Small intestine (tissue), 7 donors: ENCODE measurements around the gene HACD3. TPM values are rescaled to one million over a fixed set of nuclear protein-coding genes. Genes with fewer than 3 reads are reported as not detected.

Experiments used
- DNase-seq, 2 donors: peaks; one replicate each; pipeline versions ENCODE4 v3.0.0 to v3.0.0-alpha.2; 2013
- FAIRE-seq: peaks from 2 replicates; lab custom pipeline; 2012; peaks lifted over from hg19 to GRCh38; lab: Jason Lieb, UNC
- H3K27ac ChIP-seq, 3 donors: one replicate each; pipeline ENCODE4 v1.5.1; 2013; ENCODE audit warnings: low read length in 2 of 3, mild to moderate bottlenecking in 2 of 3, control low read depth in 1 of 3, inconsistent platforms in 1 of 3, low read depth in 1 of 3, moderate library complexity in 1 of 3
- H3K27me3 ChIP-seq, 3 donors: one replicate each; pipeline ENCODE4 v1.6.1; 2013; ENCODE audit warnings: low read length in 3 of 3, inconsistent platforms in 1 of 3; ENCODE audit not compliant: control insufficient read depth in 3 of 3, insufficient read depth in 3 of 3
- H3K36me3 ChIP-seq, 3 donors: one replicate each; pipeline ENCODE4 v1.6.1; 2013; ENCODE audit warnings: low read length in 3 of 3, inconsistent platforms in 1 of 3, low read depth in 1 of 3, mild to moderate bottlenecking in 1 of 3, moderate library complexity in 1 of 3; ENCODE audit not compliant: control insufficient read depth in 3 of 3, insufficient read depth in 2 of 3
- H3K4me1 ChIP-seq, 3 donors: one replicate each; pipeline ENCODE4 v1.6.1; 2013; ENCODE audit warnings: low read length in 2 of 3, inconsistent platforms in 1 of 3, low read depth in 1 of 3, mild to moderate bottlenecking in 1 of 3, moderate library complexity in 1 of 3; ENCODE audit not compliant: control insufficient read depth in 3 of 3, insufficient read depth in 2 of 3
- H3K4me3 ChIP-seq, 3 donors: one replicate each; pipeline ENCODE4 v1.5.1; 2013; ENCODE audit warnings: low read length in 3 of 3, control low read depth in 1 of 3, inconsistent platforms in 1 of 3, low read depth in 1 of 3, mild to moderate bottlenecking in 1 of 3, moderate library complexity in 1 of 3
- H3K9me3 ChIP-seq, 2 donors: one replicate each; pipeline ENCODE4 v1.6.1; 2013; ENCODE audit warnings: low read depth in 1 of 2, low read length in 1 of 2; ENCODE audit not compliant: control insufficient read depth in 2 of 2, insufficient read depth in 1 of 2
- WGBS, 3 donors: extraction: QIAGEN DNeasy Blood & Tissue Kit; methylation state at CpG; one replicate each; pipeline ENCODE4 v1.1.7; 2013; 5-methylcytosine and 5-hydroxymethylcytosine counted together
- polyA plus RNA-seq, 4 donors: library from polyadenylated mRNA; stranded (reverse) in 3 of 4; unstranded in 1 of 4; fragments of 200-250 nt in 3 of 4; fragments of 120-200 nt in 1 of 4; gene quantifications; one replicate each; pipeline versions ENCODE4 v1.2.1 to v1.2.3, GENCODE V29; 2013
- donor health status: healthy with polysubstance abuse.
- donor health status: control.
- donor health status: control.
- donor health status: Bipolar disorder and iron deficiency.
- donor health status: healthy.

The HACD3 gene
- polyA plus RNA-seq, 4 donors, result 5.1 to 89.3 (median 26.0) TPM

DNA sequence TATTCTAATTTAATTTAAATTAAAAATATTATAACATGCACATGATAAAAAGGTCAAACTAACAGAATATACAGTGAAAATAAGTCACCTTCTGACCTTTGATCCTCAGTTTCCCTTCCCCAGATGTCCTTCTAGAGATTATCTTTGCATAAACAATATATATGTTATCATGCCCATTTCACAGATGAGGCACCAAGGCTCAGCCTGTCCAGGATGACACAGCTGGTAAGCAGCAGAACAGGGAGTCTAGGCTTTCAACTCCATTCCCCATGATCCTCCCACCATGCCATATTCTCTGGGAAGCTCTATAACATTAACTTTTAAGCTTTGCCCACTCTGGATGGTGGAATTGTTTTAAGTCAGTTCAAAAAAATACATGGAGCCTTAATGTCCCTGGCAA lies 92.8 kb downstream of the HACD3 start:
- no peak for FAIRE-seq
- Histone ChIP-seq H3K36me3 (peaks cover 0 to 24% (median 4%) of the 10 kb centered on the region in 3 donors), H3K27me3 (no peaks in the 10 kb centered on the region), H3K9me3 (no peaks in the 10 kb centered on the region), H3K4me3 (no peak overlapping the region), H3K27ac (no peak overlapping the region), H3K4me1 (no peaks in the 10 kb centered on the region)
- DNase-seq, result no peak

DNA sequence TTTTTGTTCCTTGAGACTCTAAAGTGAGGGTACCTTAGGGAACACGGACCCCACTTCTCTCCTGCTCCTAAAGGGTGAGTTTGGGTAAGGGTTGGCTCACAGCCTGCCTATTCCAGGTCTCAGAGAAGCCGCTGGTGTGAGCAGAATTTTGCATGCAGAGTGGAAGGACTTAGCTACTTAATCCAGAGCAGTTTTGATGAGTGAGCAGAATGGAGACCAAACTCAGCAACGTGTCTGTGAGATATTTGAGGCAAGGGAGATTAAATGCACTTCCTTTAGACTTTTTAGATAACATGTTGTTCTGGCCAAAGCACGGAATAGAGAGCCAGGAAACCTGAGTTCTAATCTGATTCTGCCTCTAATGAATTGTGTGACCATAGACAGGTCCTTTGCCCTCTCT lies 96.6 kb downstream of the HACD3 start:
- Histone ChIP-seq H3K27ac (no peak overlapping the region), H3K4me3 (no peak overlapping the region), H3K4me1 (no peaks in the 10 kb centered on the region), H3K9me3 (no peaks in the 10 kb centered on the region), H3K36me3 (peaks cover 0 to 17% (median 4%) of the 10 kb centered on the region in 3 donors), H3K27me3 (no peaks in the 10 kb centered on the region)
- FAIRE-seq (no peak), DNase-seq (no peak)
- 62 to 69% (median 66%) methylated on average over 4 of the region's 4 CpGs for WGBS, 3 donors

Other genes with a start within 250 kb of the HACD3 start
- gene PARP16, start 243.6 kb upstream of the HACD3 start, polyA plus RNA-seq, result 10 to 100 TPM in 1 of 4 donors, 1 to 10 TPM in 3; 6.5 to 14.2 (median 9.0) TPM
- gene RNU5A-1, start 234.4 kb upstream of the HACD3 start, polyA plus RNA-seq, result not detected
- gene RNU5B-1, start 225.8 kb upstream of the HACD3 start, polyA plus RNA-seq, result not detected
- 1 to 10 TPM in 1 of 4 donors, under 1 TPM in 1, not detected in 2; 0.18 to 1.0 TPM for gene IGDCC3, start 152.5 kb upstream of the HACD3 start, polyA plus RNA-seq
- gene IGDCC4, start 107.5 kb upstream of the HACD3 start, polyA plus RNA-seq, result 1 to 10 TPM in 1 of 4 donors, under 1 TPM in 2, not detected in 1; 0.27 to 8.3 (median 0.61) TPM
- gene DPP8, start 12.8 kb upstream of the HACD3 start, polyA plus RNA-seq, result 10 to 100 TPM in 3 of 4 donors, 1 to 10 TPM in 1; 9.2 to 32.0 (median 12.2) TPM
- gene INTS14, start 80.7 kb downstream of the HACD3 start, polyA plus RNA-seq, result 10 to 100 TPM; 18.4 to 45.3 (median 25.4) TPM
- 10 to 100 TPM in 1 of 4 donors, 1 to 10 TPM in 3; 2.5 to 15.2 (median 4.9) TPM for gene SLC24A1, start 91.5 kb downstream of the HACD3 start, polyA plus RNA-seq